NCI-H2196 (cell line): ENCODE results near the gene MEIS3.

ENCODE experiments used
- DNase-seq: peaks from one replicate; lab custom pipeline; 2025; ENCODE audit not compliant: unreplicated experiment; lab: John Stamatoyannopoulos, UW

The MEIS3 gene

DNA sequence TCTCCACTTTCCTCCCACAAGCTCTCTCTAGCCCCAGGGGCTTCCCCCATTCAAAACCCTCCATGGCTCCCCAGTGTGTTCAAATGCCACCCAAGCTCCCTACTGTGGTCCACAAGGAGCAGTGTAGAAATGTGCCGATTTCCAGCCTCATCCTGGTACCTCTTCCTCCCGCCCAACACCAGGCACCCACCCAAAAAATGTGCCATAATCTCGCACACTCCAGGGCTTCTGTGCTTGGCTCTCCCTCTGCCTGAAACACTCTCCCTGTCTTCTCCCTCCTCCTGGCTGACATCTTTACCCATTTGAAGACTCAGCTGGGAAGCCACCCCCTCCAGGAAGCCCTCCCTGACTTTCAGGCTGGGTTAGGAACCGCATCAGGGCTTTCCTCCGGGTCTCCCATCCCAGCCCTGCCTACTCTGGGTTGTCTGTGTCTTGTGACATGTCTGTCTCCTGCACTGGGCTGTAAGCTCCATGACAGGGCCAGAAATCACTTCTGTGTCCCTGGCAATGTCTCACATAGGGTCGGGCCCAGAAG is 16.6 kb upstream of the MEIS3 start:
- DNase-seq: no peak

DNA sequence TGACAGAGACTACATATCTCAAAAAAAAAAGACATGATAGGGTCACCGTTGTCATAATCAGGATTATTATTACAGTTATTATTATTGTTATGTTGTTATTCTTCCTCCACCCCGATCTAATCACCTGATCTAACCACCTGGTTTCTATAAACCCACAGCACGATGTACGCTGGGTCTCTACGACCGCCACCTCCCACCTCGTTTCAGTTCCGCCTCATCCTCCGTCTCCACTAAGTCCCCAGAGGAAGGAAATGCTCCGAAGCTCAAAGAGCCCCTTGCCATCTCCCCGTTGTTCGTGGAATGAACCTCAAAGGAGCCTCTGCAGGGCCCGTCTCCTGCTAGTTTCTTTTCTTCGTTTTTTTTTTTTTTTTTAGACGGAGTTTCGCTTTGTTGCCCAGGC is 15.9 kb upstream of the MEIS3 start:
- no peak for DNase-seq

DNA sequence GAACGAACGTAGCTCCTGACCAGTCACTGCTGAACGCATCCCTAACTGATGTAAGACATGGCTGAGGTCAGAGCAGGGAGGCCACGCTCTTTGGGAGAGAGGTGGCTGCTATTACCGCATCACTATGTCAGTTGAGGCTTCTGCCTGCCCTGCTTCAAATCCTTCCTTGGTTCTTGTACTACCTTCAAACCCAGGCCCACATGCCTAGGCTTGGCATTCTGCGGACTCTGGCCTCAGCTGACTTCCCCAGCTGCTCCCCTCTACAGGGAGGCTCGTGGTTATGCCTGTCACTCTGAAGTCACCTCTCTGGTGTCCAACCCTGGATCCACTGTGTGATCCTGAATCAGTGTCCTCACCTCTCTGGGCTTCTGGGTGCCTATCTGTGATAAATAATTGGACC is 14.8 kb upstream of the MEIS3 start:
- DNase-seq: no peak

GRCh38 chr19:47433121-47433520 is 13.8 kb upstream of the MEIS3 start:
- no peak for DNase-seq

GRCh38 chr19:47432499-47432898 is 13.2 kb upstream of the MEIS3 start:
- DNase-seq: no peak

DNA sequence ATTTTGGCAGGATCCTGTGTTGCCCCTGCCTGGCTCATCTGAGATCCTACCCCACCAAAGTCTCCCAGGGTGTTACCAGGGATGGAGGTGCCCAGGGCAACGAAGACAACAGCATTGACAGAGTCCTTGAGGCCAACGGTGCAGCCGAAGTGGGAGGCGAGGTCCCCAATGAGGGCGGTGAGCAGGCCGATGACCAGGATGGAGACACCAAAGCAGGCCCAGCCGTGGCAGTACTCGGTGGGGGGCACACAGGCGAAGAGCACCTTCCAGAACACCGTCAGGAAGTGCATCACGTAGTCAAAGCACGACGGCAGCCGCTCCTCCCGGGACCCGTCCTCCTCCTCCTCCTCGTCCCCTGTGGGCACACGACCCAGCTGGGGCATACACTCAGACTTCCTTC is 12.8 kb upstream of the MEIS3 start:
- DNase-seq: no peak

GRCh38 chr19:47430041-47430802 is 10.9 kb upstream of the MEIS3 start:
- DNase-seq: no peak

DNA sequence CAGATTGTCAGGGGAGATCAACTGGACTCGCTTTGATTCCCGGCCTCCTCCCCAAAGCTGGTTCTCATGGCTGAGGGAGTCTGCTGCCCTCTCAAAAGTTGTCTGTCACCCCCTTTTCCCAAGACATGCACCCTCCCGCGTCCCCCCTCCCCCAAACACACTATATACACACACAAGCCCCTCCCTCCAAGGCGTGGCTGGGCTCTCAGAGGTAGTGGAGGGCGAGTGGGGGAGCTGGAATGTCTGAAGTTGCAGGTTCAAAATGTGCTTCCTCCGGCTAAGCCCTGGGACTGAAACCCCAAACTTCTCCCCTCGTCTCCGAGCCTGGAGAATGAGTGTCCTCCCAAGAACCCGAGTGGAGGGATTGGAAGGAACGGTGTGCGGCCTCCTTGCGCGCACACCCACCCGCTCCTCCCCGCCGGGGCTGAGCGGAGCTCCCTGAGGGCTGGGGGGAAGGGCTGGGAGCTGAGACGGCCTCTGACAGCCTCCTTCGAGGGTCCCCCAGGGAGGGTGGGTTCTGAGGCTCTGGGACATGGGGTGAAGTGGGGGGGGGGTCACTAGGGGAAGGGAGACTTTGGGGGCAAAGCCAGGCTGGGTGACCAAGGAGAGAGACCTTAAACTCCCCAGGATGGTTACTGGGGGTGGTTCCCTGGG is 9.9 kb upstream of the MEIS3 start:
- no peak for DNase-seq

DNA sequence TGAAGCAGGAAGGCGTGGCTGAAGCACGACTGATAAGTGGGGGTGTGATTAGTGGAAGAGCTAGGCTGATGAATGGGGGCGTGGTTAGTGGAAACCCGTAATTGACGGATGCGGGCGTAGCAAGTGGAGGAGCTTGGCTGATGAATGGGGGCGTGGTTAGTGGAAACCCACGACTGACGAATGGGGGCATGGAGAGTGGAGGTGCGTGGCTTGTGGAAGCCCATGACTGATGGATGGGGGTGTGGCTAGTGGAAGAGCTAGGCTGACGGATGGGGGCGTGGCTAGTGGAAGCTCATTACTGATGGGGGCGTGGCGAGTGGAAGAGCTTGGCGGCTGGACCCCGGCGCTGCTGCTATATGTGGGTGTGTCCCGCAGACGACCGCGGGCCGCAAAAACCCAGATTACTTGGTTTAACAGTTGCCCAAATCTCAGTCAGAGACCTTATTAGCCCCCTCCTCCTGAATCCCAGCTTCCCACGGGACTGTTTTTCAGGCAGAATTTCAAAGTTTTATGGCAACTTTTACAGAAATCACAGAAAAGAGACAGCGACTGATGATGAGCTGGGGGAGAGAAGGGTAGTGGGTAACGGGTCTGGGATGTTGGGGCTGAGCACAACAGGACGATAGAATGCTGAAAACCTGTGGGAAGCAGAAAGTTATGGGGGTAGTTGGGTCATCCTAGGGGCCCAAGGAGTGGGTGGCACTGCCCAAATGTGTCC is 9.0 kb upstream of the MEIS3 start:
- peak; percentile 99 for DNase-seq

DNA sequence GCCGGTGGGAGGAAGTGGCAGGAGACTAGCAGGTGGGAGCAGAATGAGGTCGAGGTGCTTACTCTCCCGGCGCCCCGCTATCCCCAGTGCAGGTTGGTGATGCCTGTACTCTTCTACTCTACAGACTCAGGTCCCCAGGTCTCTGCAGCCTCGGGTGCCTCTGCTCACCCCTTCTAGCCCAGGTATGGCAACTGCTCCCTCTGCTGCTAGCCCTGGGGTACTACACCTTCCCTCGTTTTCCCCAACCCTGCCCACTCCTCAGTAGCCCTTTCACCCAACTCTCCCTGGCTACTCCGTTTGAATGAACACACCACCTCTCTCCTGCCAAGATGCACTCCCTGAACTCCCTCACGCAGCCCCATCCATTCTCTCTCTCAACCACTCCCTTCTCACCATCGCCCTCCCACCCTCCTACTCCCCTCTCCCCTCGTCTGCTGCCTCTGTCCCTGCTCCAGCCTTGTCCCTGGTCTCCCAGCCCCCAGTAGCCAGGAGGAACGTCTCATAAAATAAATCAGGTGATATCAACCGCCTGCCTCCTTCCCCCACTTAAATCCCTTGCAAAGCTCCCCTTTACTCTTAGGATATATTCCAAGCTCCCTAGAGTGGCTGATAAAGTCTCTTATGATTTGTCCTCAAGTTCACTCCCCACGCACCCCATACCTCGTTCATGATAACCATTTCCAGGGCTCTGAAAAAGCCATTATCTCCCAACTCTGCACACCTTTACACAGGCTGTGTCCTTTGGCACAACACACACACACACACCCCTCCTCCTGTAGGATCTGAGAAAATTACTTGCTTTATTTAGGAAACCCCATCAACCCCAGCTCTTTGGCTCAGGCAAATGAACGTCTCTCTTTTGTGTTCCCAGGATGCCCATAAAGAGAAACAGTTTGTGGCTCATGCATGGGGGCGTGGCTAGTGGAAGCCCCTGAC is 8.2 kb upstream of the MEIS3 start:
- peak; percentile 87 for DNase-seq

DNA sequence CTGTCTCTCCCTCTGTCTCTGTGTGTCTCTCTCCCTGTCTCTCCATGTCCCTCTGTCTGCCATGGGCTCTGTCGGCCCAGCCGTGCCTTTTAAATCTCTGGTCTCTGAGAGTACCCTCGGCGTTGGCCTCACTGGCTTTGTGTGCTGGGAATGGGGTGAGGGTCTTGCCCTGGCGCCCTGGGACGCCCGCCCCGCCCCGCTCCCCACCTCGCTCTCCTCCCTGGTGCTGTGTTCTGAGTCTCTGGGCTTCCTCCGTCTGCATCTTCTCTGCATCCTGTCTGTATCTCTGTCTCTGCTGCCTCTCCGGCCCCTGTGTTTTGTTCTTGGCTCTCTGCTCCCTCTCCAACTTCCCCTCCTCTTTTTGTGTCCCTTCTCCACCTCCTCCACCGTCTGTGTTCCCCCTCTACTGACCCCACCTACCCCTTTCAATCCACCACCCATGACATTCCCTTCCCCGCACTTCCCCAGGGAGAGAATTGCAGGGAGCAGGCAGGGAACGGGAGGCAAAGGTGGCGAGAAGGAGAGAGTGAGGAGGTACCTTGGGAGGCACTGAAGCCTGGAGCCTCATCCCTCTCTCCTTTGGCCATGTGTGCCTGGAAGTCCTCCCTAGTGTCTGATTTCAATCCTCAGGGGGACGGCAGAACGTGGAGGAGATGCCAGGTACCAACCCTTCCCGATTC is 4.0 kb upstream of the MEIS3 start:
- no peak for DNase-seq

GRCh38 chr19:47422417-47423163 is 3.3 kb upstream of the MEIS3 start:
- DNase-seq: no peak

- no peak for DNase-seq
Measured at GRCh38 chr19:47421844-47422395, 2.6 kb upstream of the MEIS3 start.

DNA sequence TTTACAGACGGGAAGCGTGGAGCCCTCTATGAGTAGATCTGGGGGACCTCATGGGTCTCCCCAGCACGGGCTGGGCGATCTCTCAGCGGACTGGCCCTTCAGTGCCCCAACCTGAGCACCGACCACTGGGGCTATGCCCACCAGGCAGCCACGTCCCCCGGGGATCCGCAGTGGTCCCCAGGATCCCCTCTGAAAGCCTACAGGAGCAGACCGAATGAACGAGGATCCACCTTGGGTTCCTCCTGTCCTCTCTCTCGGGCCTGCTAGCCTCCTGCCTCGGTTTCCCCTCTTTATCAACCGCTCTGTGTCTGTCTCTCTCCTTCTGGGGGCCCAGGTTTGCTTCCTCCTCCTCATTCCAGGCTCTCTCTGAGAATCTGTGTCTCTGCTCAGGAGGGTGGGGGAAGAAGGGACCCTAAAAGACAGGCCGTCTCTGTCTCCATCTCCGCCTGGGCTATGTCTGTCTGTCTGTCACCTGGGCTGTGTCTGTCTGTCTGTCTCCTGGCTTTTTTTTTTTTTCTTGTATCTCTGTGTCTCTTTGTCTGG is 2.0 kb upstream of the MEIS3 start:
- DNase-seq: no peak

DNA sequence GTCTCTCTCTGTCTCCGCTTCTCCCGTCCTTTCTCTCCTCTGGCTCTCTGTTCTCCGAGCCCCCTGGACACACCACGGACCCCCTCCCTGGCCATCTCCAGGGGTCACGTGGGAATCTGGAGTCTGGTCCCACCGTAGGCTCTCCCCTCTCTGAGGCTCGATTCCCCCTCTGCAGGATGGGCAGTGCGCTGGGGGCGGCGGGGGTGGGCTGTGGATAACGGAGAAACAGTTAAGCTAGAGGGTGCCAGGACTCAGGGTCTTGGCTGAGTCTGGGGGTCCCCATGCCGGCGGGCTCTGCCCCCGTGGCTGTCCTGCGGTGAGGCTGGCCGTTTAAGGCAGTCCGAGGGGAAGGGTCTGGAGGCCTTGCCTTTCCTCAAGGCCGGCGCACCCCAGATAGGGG is 462 bp upstream of the MEIS3 start:
- DNase-seq: no peak

DNA sequence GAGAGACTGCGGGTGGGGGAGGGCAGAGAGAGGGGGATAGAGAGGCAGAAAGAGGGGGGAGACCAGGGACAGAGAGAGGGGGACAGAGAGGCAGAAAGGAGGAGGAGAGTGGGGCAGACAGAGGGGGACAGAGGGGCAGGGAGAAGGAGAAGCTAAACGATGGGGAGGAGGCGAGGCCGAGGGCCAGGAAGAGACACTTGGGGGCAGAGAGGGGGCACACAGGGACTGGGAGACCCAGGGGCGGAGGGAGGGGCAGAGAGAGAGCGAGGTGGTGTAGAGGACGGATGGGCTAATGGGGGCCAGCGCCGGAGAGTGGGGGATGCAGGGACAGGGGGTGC is 666 bp downstream of the MEIS3 start:
- no peak for DNase-seq

GRCh38 chr19:47417746-47418691 is 1.3 kb downstream of the MEIS3 start:
- DNase-seq: no peak
